GM10266 (cell line): ENCODE measurements around the gene PURA.

ENCODE experiments used
- DNase-seq: peaks from one replicate; pipeline ENCODE4 v3.0.0; 2012; ENCODE audit errors: extremely low spot score
- TF ChIP-seq, protein P1 (sequence below): IDR thresholded peaks from 2 replicates; pipeline ENCODE4 v1.5.1; 2012; ENCODE audit warnings: mild to moderate bottlenecking, low read depth; ENCODE audit not compliant: control insufficient read depth, insufficient read depth; ENCODE audit errors: missing control alignments

PURA gene

DNA sequence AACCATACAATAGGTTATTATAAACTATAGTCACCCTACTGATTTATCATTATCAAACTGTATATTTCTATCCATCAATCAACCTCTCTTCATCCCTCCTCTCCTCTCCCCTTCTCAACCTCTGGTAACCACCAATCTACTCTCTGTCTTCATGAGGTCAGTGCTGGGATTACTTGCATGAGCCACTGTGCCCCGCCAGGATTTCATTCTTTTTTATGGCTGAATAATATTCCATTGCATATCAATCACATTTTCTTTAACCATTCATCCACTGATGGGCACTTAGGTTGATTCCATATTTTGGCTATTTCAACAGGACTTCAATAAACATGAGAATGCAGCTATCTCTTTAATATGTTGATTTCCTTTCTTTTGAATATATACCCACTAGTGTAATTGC, 10.8 kb upstream of the PURA start:
- TF ChIP-seq, protein P1, sequence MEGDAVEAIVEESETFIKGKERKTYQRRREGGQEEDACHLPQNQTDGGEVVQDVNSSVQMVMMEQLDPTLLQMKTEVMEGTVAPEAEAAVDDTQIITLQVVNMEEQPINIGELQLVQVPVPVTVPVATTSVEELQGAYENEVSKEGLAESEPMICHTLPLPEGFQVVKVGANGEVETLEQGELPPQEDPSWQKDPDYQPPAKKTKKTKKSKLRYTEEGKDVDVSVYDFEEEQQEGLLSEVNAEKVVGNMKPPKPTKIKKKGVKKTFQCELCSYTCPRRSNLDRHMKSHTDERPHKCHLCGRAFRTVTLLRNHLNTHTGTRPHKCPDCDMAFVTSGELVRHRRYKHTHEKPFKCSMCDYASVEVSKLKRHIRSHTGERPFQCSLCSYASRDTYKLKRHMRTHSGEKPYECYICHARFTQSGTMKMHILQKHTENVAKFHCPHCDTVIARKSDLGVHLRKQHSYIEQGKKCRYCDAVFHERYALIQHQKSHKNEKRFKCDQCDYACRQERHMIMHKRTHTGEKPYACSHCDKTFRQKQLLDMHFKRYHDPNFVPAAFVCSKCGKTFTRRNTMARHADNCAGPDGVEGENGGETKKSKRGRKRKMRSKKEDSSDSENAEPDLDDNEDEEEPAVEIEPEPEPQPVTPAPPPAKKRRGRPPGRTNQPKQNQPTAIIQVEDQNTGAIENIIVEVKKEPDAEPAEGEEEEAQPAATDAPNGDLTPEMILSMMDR, result no peak
- no peak for DNase-seq

DNA sequence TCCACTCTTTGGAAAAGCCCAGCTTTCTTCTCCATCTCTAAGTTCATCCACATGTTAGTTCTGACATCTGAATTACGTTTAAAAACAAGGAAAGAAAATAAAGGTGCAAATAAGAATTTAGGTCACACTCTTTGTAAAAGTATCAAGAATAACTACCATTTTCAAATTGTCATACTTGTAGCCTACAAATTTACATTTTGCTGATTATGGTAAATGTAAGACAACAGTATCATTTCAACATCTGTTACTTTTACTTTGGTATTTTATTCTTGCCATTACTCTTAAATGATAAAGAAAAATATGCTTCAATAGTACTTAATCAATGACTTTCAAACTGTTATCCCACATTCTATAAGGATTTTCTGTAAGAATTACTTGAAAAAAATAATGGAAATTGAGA, 9.8 kb upstream of the PURA start:
- no peak for DNase-seq
- TF ChIP-seq, protein P1, result no peak

DNA sequence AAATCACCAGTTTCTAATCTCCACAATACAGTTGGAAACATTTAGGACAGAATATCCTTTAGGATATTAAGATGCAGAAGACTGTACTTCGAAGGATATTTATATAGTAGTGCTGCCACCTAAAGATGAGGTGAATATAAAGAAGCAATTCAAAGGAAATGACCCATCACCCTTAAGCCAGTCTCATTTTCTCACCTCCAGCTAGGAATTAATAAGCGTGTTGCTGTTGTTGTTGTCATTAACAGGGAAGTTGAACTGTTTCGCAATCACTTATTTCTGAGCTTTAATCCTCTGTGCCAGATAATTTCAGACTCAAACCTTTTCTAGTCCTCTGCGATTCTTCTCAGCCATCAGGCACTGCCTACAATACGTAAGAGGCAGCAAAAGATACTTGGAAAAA, 7.8 kb upstream of the PURA start:
- TF ChIP-seq, protein P1, result no peak
- no peak for DNase-seq

DNA sequence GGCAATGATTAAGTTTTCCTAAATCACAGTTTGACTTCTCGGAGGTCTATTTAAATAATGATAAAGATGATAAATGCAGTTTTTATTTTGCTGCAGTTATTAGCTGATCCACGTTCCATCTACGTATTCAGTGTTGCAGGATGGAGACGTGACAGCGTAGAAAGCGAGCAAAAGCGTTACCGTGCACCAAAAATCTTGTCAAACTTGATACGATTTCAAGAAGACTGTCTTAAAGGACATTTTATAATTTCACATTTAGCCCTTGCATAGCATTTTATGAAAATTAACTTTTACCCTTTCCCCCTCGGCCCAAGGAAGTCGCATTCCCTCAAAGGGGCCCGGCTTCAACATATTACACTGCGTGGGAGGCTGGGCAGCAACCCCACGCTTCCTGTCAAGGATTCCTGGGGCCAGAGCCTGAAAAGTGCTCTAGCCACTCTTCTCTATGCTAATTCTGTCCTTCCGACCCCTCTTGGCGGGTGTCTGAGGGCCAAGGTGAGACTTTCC, 7.1 kb upstream of the PURA start:
- DNase-seq, result no peak
- TF ChIP-seq, protein P1, result no peak

DNA sequence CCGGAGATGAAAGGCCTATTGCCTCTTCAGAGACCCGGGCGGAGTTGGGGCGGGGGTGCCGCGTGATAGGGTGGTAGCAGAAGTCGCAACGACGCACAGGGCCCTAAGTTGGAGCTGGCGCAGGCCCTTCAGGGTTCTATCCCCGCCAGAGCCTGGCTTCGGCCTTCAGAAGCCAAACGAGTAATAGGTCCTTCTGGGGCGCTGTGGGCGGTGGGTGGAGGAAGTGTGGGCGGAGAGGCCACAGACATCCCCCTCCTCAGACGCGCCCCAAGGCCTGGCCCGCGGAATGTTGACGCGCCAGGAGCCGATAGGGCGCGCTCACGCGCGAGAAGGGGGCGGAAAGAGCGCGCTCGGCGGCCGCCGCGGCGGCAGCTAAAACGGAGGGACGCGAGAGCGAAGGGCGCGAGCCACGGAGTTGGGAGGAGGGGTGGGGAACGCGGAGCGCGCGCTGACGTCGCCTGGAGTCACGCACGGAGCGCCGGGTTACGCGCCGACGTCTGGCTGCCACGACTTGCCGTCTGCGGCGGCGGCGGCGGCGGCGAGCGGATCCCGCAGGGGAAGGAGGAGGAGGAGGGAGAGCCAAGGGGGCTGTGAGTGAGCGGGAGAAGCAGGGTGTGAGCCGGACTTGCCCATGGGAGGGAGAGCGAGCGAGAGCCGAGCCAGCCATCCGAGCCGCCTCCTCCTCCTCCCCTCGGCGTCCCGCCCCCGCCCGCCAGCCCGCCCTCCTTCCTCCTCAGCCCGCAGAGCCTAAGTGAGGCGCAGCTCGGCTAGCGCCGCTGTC, 6.4 kb upstream of the PURA start:
- peak; percentile 91 for DNase-seq

DNA sequence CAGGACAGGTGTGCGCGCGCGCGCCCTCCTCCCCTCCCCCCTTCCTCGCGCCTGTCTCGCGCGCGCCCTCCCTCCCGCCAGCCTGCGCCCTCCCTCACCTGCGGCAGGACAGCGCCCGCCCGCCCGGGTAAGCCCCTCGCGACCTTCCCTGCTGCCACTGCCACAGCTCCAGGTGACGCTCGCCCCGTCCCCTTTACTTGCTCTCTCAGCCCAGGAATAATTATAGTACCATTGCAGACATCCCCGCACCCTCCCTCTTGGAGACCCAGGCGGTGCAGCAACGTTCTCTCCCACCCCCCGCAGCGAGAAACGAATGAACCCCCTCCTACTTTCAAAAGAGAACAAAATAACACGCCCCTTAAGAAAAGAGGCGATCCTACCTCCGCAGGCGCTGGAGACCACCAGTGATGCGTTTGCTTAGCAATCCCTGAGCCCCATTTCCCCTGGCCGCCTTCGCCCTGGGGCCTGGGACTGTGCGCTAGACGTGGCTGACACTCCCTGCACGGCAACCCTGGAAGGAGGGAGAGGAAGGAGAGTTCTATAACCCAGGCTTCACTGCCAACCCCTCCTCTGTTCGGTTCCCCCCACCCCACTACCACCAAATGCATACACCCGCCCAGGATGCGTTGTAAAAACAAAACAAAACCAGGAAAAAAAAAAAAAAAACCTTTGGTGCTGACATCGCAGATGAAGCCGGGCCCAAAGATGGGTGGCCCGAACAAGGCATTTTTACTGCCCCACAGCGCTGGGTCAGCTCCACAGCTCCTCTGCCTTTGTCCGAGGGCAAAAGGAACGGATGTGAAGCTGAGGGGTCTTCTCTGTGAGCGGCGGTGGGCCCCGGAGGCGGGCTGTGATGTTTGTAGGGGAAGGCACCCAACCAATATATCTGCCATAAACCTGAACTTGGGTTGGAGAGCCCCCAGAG, 5.6 kb upstream of the PURA start:
- no peak for DNase-seq
- TF ChIP-seq, protein P1, result peak; percentile 3

More for the DNA sequence above, 6.4 kb upstream of the PURA start:
- TF ChIP-seq, protein P1, result peak; percentile 40
